Occipital lobe (tissue), 2 donors: ENCODE data around the gene LITAF. TPM values are rescaled to one million over a fixed set of nuclear protein-coding genes. Genes with fewer than 3 reads are reported as not detected.
A peak's percentile ranks its signal among the peaks of the same experiment; 100 is the strongest.

Source experiments
- DNase-seq: peaks from one replicate; lab custom pipeline; 2025; lab: John Stamatoyannopoulos, UW
- total RNA-seq: library from RNA; depleted of rRNA; stranded (reverse); fragments of >200 nt; gene quantifications from one replicate; pipeline ENCODE4 v1.2.3, GENCODE V29; 2014

The LITAF gene
- total RNA-seq: 13.7 TPM

- DNase-seq: peak; percentile 19
Measured at GRCh38 chr16:11586856-11587642, at the start of gene LITAF. TSS of gene LITAF (minus strand) at chr16:11586919. CDS start at chr16:11556730, 30,189 bp downstream.

- DNase-seq: no peak
Measured at GRCh38 chr16:11636172-11636721, 49.5 kb upstream of the LITAF start.

GRCh38 chr16:11635679-11636171 is 49.0 kb upstream of the LITAF start:
- no peak for DNase-seq

- DNase-seq: no peak
Measured at GRCh38 chr16:11635113-11635652, 48.5 kb upstream of the LITAF start.

- DNase-seq: no peak
Measured at GRCh38 chr16:11634312-11634711, 47.6 kb upstream of the LITAF start.

- no peak for DNase-seq
Measured at GRCh38 chr16:11633113-11633512, 46.4 kb upstream of the LITAF start.

- no peak for DNase-seq
Measured at GRCh38 chr16:11632455-11632939, 45.8 kb upstream of the LITAF start.

- DNase-seq: no peak
Measured at GRCh38 chr16:11631214-11631613, 44.5 kb upstream of the LITAF start.

- DNase-seq: no peak
Measured at GRCh38 chr16:11630768-11631056, 44.0 kb upstream of the LITAF start.

GRCh38 chr16:11630046-11630767 is 43.5 kb upstream of the LITAF start:
- no peak for DNase-seq

GRCh38 chr16:11629071-11630030 is 42.6 kb upstream of the LITAF start:
- DNase-seq: no peak

- no peak for DNase-seq
Measured at GRCh38 chr16:11627822-11628457, 41.2 kb upstream of the LITAF start.

- no peak for DNase-seq
Measured at GRCh38 chr16:11627292-11627663, 40.6 kb upstream of the LITAF start.

- no peak for DNase-seq
Measured at GRCh38 chr16:11626657-11627291, 40.1 kb upstream of the LITAF start.

- DNase-seq: no peak
Measured at GRCh38 chr16:11625769-11626168, 39.0 kb upstream of the LITAF start.

- no peak for DNase-seq
Measured at GRCh38 chr16:11624636-11625607, 38.2 kb upstream of the LITAF start.

- no peak for DNase-seq
Measured at GRCh38 chr16:11624205-11624604, 37.5 kb upstream of the LITAF start.

GRCh38 chr16:11621920-11622651 is 35.4 kb upstream of the LITAF start:
- no peak for DNase-seq
